Urinary bladder (tissue), 4 donors: Measurements from ENCODE around the gene COX6A2. TPM values are rescaled to one million over a fixed set of nuclear protein-coding genes. Genes with fewer than 3 reads are reported as not detected.

ENCODE experiments used
- DNase-seq: peaks from one replicate; pipeline ENCODE4 v3.0.0-alpha.2; 2015; ENCODE audit errors: extremely low spot score
- H3K27ac ChIP-seq: one replicate; pipeline ENCODE4 v1.5.1; 2013; ENCODE audit warnings: low read depth, mild to moderate bottlenecking, moderate library complexity
- H3K36me3 ChIP-seq: one replicate; pipeline ENCODE4 v1.6.1; 2013; ENCODE audit warnings: mild to moderate bottlenecking, moderate library complexity; ENCODE audit not compliant: insufficient read depth
- H3K4me1 ChIP-seq: one replicate; pipeline ENCODE4 v1.6.1; 2013; ENCODE audit warnings: mild to moderate bottlenecking, moderate library complexity; ENCODE audit not compliant: insufficient read depth
- H3K4me3 ChIP-seq: one replicate; pipeline ENCODE4 v1.5.1; 2013; ENCODE audit warnings: low read depth, low read length
- WGBS: extraction: QIAGEN DNeasy Blood & Tissue Kit; methylation state at CpG from one replicate; pipeline ENCODE4 v1.1.7; 2013; 5-methylcytosine and 5-hydroxymethylcytosine counted together
- polyA plus RNA-seq: library from polyadenylated mRNA; stranded (reverse); fragments of 200-250 nt; gene quantifications from one replicate; pipeline ENCODE4 v1.2.3, GENCODE V29; 2013
- total RNA-seq: library from RNA; depleted of rRNA; stranded (reverse); fragments of >200 nt; gene quantifications from one replicate; pipeline ENCODE4 v1.2.3, GENCODE V29; 2014
- donor health status: healthy with polysubstance abuse.
- donor health status: healthy.

COX6A2 gene
- total and polyA plus RNA-seq, 2 donors = not detected

DNA sequence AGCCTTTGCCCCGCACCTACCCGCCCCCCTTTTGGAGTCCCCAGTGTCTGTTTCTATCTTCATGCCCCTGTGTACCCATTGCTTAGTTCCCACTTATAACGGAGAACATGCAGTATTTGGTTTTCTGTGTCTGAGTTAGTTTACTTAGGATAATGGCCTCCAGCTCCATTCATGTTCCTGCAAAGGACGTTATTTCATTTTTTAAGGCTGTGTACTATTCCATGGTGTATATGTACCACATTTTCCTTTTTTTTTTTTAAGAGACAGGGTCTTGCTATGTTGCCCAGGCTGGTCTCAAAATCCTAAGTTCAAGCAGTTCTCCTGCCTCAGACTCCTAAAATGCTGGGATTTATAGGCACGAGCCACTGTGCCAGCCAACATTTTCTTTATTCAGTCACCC, 39.7 kb upstream of the COX6A2 start:
- Histone ChIP-seq H3K4me3 (no peak overlapping the region), H3K36me3 (no peaks in the 10 kb centered on the region), H3K4me1 (no peaks in the 10 kb centered on the region), H3K27ac (no peak overlapping the region)
- WGBS = 96% methylated on average over 5 of the region's 5 CpGs
- no peak for DNase-seq

DNA sequence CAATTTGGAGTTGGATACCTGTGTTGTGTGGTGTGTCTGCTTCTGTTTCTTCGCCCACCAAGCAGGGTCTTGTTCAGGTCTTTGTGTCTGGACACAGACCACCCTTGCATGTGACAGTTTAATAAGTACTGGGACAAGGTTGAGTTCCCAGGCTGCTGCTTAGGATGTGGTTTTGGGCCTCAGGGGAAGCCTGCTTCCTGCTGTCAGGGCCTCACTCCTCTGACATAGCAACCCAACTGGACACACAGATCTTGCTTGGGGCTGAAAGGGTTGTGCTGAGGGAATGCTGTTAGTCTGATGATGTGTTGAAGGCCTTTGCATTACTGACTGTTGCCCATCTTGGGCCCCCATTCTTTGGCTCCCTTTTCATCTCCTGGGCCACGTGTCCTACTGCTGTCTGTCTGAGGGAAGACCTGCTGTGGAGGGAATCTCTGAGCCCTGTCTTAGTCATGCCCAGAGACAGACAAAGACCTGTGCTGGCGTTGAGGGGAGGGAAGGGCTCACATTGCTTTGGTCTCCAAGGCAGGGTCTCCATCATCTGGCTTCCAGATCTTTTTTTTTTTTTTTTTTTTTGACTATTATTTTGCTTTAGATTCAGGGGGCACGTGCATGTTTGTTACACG, 39.1 kb upstream of the COX6A2 start:
- Histone ChIP-seq H3K27ac (no peak overlapping the region), H3K36me3 (peaks cover 2% of the 10 kb centered on the region), H3K4me3 (no peak overlapping the region), H3K4me1 (no peaks in the 10 kb centered on the region)
- WGBS = 85% methylated on average over 5 of the region's 5 CpGs
- DNase-seq = no peak

DNA sequence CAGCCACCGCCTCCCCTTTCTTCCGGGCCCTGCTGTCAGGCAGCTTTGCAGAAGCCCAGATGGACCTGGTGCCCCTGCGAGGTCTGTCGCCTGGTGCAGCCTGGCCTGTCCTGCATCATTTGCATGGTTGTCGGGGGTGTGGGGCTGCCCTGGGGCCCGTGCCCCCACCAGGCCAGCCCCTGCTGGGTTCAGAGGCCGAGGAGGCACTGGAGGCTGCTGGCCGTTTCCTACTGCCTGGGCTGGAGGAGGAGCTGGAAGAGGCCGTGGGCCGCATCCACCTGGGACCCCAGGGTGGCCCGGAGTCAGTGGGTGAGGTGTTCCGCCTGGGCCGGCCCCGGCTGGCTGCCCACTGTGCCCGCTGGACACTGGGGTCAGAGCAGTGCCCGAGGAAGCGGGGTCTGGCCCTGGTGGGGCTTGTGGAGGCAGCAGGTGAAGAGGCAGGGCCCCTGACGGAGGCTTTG, 38.3 kb upstream of the COX6A2 start:
- Histone ChIP-seq H3K27ac (no peak overlapping the region), H3K36me3 (peaks cover 4% of the 10 kb centered on the region), H3K4me3 (no peak overlapping the region), H3K4me1 (no peaks in the 10 kb centered on the region)
- WGBS = 95% methylated on average over 18 of the region's 18 CpGs
- no peak for DNase-seq

DNA sequence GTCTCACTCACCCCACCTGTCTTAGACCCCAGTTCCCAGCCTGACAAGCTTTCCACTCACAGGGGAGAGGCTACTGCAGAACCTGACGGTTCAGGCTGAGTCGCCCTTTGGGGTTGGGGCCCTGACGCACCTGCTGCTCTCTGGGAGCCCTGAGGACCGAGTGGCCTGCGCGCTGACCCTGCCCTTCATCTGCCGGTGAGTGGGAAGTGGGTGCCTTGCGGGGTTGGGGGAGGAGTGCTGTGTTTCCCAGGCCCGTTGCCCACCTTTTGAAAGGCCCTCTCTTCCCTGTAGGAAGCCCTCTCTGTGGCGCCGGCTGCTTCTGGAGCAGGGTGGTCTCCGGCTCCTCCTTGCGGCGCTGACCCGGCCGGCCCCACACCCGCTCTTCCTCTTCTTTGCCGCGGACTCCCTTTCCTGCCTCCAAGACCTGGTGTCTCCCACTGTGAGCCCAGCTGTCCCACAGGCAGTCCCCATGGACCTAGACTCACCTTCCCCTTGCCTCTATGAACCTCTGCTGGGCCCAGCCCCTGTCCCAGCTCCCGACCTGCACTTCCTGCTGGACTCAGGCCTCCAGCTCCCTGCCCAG, 37.7 kb upstream of the COX6A2 start:
- Histone ChIP-seq H3K27ac (no peak overlapping the region), H3K4me1 (no peaks in the 10 kb centered on the region), H3K36me3 (peaks cover 4% of the 10 kb centered on the region), H3K4me3 (no peak overlapping the region)
- DNase-seq = no peak
- 91% methylated on average over 20 of the region's 20 CpGs for WGBS

DNA sequence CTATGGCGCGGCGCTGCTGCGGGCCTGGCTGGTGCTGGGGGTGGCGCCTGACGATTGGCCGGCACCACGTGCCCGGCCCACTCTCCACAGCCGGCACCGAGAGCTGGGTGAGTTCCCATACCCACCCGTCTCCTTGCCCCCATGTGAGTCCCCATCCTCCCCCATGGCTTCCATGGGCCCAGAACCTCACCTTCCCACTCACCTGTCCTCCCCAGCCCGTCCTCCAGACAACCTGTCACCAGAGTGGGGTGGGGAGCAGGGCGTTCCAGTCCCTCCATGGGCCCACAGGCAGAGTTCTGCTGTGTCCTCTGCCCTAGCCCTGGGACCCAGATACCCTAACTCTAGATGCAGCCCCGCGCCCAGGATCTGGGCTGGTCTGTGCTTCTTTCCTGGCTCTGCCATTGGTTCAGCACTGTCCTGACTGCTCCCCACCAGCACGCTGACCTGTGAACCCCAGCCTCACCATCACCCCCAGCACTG, 36.7 kb upstream of the COX6A2 start:
- Histone ChIP-seq H3K36me3 (peaks cover 4% of the 10 kb centered on the region), H3K27ac (no peak overlapping the region), H3K4me3 (no peak overlapping the region), H3K4me1 (no peaks in the 10 kb centered on the region)
- 94% methylated on average over 17 of the region's 17 CpGs for WGBS
- DNase-seq = no peak

DNA sequence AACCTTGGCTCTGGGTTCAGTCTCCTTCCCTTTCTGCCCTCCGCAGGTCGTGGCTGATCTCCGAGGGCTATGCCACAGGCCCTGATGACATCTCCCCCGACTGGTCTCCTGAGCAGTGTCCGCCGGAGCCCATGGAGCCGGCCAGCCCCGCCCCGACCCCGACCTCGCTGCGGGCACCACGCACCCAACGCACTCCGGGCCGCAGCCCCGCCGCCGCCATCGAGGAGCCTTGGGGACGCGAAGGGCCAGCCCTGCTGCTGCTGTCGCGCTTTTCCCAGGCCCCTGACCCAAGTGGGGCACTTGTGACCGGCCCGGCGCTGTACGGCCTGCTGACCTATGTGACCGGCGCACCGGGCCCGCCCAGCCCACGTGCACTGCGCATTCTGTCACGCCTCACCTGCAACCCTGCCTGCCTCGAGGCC, 36.2 kb upstream of the COX6A2 start:
- Histone ChIP-seq H3K27ac (no peak overlapping the region), H3K36me3 (peaks cover 4% of the 10 kb centered on the region), H3K4me3 (no peak overlapping the region), H3K4me1 (no peaks in the 10 kb centered on the region)
- no peak for DNase-seq
- 96% methylated on average over 36 of the region's 36 CpGs for WGBS

DNA sequence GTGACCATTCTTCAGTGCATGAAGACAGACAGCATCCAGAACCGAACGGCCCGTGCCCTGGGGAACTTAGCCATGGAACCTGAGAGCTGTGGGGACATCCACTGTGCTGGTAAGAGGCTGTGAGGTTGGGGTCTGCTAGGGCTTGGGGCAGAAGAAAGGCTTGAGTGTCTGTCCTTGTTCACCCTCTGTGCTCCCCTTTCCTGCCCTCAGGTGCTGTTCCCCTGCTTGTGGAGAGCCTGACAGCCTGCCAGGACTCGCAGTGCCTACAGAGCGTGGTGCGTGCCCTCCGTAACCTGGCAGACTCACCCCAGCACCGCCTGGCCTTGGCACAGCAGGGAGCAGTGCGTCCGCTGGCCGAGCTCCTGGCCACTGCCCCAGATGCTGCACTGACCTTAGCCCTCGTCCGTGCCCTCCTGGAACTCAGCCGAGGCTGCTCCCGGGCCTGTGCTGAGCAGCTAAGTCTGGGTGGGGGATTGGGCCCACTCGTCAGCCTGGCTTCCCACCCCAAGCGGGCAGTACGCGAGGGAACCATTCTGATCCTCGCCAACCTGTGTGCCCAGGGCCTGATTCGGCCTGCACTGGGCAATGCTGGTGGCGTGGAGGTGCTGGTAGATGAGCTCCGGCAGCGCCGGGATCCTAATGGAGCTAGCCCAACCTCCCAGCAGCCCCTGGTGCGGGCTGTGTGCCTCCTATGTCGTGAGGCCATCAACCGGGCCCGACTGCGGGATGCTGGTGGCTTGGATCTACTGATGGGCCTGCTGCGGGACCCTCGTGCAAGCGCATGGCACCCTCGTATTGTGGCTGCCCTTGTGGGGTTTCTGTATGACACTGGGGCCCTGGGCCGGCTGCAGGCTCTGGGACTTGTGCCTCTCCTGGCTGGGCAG, 34.0 kb upstream of the COX6A2 start:
- Histone ChIP-seq H3K27ac (no peak overlapping the region), H3K4me3 (no peak overlapping the region), H3K36me3 (peaks cover 4% of the 10 kb centered on the region), H3K4me1 (peaks cover under 1% of the 10 kb centered on the region)
- DNase-seq = no peak
- WGBS = 93% methylated on average over 35 of the region's 35 CpGs

DNA sequence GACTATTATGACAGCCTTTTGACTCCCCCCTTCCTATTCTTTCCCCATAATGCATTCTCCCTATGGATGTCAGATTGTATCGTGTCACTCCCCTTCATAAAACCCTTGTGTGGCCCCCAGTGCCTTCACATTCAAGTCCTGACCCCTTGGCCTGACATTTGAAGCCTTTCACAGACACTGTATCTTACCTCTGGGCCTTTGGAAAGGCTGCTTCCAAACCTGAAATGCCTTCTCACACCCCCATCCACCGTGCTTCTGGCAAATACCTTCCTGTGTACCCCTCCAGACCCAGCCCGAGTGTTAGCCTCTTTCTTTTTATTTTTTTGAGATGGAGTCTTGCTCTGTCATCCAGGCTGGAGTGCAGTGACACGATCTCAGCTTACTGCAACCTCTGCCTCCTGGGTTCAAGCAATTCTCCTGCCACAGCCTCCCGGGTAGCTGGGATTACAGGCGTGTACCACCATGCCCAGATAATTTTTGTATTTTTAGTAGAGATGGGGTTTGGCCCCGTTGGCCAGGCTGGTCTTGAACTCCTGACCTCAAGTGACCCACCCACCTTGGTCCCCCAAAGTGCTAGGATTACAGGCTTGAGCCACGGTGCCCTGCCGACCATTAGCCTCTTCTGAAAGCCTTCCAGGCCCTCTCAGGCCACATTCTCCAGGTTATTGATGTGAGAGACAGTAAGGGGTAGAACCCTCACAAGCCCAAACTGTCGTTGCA, 33.2 kb upstream of the COX6A2 start:
- peaks cover 4% of the 10 kb centered on the region for H3K36me3 ChIP-seq
- no peak overlapping the region for H3K27ac ChIP-seq
- peaks cover 2% of the 10 kb centered on the region for H3K4me1 ChIP-seq
- WGBS = 90% methylated on average over 10 of the region's 10 CpGs
- H3K4me3 ChIP-seq = no peak overlapping the region
- no peak for DNase-seq

DNA sequence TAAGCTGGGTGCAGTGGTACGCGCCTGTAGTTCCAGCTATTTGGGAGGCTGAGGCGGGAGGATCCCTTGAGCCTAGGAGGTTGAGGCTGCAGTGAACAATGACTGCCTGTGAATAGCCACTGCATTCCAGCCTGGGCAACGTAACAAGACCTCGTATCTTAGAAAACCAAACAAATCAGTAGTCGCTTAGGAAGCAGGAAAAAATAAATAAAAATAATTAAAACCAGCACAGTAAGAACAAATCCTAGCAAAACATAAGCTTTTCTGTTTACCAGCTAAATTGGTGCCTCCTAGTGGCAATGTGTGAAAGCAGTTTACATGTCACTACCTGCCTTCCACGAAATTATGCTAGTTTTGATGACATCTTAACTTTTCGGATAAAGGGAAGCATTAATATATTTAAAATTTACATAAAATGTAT, 32.4 kb upstream of the COX6A2 start:
- no peak for DNase-seq
- H3K36me3 ChIP-seq = peaks cover 4% of the 10 kb centered on the region
- H3K4me1 ChIP-seq = peaks cover 2% of the 10 kb centered on the region
- no peak overlapping the region for H3K27ac ChIP-seq
- 42% methylated on average over 8 of the region's 8 CpGs for WGBS
- H3K4me3 ChIP-seq = peak overlapping the region; percentile 27

DNA sequence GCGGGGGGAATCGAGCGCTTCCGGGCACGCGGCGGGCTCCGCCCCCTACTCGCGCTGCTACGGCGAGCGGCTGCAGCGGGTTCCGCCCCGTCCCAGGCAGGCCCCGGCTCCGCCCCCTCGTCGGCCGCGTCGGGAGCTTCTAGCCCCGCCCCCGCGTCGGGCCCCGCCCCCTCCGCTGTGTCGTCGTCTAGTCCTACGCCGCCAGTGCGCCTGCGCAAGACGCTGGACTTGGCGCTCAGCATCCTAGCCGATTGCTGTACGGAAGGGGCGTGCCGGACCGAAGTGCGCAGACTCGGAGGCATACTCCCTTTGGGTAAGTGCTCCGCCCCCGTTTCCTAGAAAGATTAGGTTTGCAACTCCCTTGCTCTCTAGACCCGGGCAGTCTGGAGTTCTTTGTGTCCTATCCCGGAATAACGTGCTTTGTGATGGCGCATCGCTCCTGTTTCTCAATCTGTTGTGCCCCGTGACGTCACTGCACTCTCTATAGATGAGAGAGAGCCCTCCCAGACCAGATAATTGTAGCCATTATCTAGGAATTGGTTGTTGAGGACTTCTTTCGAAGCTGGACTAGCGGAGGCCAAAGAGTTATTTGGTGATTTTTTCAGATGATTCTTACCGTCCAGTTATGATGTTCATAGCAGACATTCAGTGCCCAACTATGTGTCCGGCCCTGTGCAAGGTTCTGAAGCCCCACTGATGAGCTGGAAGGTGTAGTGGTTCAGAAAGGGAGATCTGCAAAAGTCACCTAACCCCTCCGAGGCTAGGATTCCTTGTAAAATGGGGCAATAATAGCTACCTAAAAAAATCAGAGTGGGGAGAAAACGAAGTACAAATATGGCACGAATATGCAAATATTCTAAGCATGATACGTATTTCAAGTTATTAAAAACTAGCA, 31.8 kb upstream of the COX6A2 start:
- Histone ChIP-seq H3K27ac (peak overlapping the region; percentile 100), H3K4me3 (peak overlapping the region; percentile 62), H3K4me1 (peaks cover 2% of the 10 kb centered on the region), H3K36me3 (peaks cover 4% of the 10 kb centered on the region)
- DNase-seq = peak; percentile 98
- WGBS = 1% methylated on average over 61 of the region's 61 CpGs

DNA sequence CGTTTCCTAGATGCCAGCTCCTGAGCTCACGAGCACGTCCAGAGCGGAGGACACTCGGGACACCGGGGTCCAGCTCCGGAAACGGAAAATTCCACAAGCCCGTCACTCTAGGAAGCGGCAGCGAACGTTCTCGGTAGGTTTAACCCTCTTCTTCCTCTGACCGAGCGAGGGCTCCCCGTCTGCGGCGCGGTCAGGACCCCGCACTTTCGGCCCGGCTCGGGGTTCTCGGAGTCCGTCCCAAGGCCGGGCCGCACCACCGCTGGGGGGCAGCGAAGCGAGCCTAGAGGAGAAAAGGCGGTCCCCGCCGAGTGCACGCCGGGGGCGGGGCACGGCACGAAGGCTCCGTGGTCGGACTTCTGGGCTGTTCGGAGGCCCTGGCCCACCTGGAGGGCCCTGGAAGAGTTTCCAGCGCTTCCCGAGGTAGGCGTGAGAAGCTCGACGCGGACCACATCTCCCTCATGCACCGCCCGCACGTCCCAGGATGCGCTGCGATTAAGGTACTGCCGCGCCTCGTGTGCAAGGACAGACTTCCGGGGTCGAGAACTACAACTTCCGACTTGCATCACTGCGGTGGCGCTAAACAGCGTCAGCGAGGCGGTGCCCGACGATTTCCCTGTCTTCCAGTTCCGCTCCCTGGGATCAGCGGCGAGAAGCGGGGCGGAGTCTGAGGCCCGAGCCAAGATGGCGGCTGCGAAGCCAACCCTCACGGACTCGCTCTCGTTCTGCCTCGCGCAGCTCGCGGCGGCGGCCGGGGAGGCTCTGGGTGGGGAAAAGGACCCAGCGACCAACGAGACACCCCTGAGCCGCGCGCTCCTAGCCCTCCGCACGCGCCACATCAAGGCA, 30.9 kb upstream of the COX6A2 start, which contains the start of gene ARMC5:
Gene ARMC5 (plus strand): TSS at position 658 of the 843 bp plus-strand sequence. CDS start 24 bp downstream, at position 682.
- peak within 1 kb of the TSS; percentile 62 for H3K4me3 ChIP-seq
- under 1% methylated on average over 91 of the region's 91 CpGs for WGBS
- DNase-seq = peak; percentile 96
- H3K36me3 ChIP-seq = peaks cover 4% of the 10 kb centered on the region
- peaks cover 2% of the 10 kb centered on the region for H3K4me1 ChIP-seq
- H3K27ac ChIP-seq = peak within 1 kb of the TSS; percentile 100
